K562 (cell line): Measurements from ENCODE around the gene NR1H2.

ENCODE experiments used
- CEBPB ChIP-seq: fragments of 450-650 bp; IDR thresholded peaks from 2 replicates; pipeline ENCODE4 v1.6.1; 2016; ENCODE audit warnings: missing genetic modification characterization, missing compliant biosample characterization
- RBM22 ChIP-seq: fragments of 200-400 bp; formaldehyde crosslinking; IDR thresholded peaks from 2 replicates; pipeline ENCODE4 v1.6.1; 2018; ENCODE audit warnings: low read length, low read depth; ENCODE audit not compliant: poor library complexity, severe bottlenecking
- TEAD4 ChIP-seq, 2 experiments: sonication (generic) in 1 of 2; formaldehyde crosslinking in 1 of 2; IDR thresholded peaks; 2 replicates each; pipeline versions ENCODE4 v1.6.1 to v1.8.0; 2012 to 2022; ENCODE audit warnings: borderline replicate concordance in 1 of 2, inconsistent platforms in 1 of 2, low read length in 1 of 2, mild to moderate bottlenecking in 1 of 2, missing genetic modification reagents in 1 of 2
- ZNF134 ChIP-seq: fragments of 250-450 bp; sonication (Bioruptor Pico); conservative IDR thresholded peaks from 2 replicates; pipeline ENCODE4 v1.4.0; 2020

DNA sequence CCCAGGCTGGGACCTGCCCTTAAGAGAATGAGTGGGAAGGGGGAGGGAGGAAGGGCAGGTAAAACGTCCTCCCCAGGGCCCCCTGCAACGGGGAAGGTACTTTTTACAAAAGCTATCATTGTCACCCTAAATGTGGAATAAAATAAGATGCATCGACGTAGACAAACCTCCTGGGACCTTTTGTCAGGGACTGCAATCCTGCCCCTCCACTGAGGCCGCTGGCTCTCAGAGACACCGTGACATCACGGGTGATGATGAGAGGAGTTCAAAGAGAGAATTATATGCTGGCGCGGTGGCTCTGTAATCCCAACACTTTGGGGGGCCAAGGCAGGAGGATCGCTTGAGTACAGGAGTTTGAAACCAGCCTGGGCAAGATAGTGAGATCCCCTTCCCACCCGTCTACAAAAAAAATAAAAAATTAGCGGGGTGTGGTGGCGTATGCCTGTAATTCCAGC, 54.7 kb downstream of the NR1H2 start:
- TF ChIP-seq ZNF134 (CRISPR knock-in tag) (no peak), CEBPB (tag) (no peak), TEAD4 (IDR thresholded peaks at IDR 0.05; ENCODE audit: low read length) (no peak), TEAD4 (CRISPR knock-in tag; IDR thresholded peaks at IDR 0.05; ENCODE audit: borderline replicate concordance) (no peak), RBM22 (no peak)
